ENCODE data around the gene DRC3.

GRCh38 chr17:18025945-18026776 is 53.5 kb downstream of the DRC3 start:
- TF ChIP-seq EZH2phosphoT487 (IDR thresholded peaks at IDR 0.05; ENCODE audit: low read length), result no peak
- no peak for TF ChIP-seq EZH2 (optimal IDR thresholded peaks at IDR 0.05; ENCODE audit: low read depth, low read length)
